VCaP (cell line): ENCODE measurements around the gene LCT.

Experiments
- H3K27ac ChIP-seq: fragments of 450-650 bp; 2 replicates; pipeline ENCODE4 v1.5.1; 2017
- TF ChIP-seq, protein P1 (sequence below): fragments of 450-650 bp; conservative IDR thresholded peaks from 2 replicates; pipeline ENCODE4 v1.5.1; 2017; ENCODE audit warnings: mild to moderate bottlenecking, moderate library complexity

Gene LCT

DNA sequence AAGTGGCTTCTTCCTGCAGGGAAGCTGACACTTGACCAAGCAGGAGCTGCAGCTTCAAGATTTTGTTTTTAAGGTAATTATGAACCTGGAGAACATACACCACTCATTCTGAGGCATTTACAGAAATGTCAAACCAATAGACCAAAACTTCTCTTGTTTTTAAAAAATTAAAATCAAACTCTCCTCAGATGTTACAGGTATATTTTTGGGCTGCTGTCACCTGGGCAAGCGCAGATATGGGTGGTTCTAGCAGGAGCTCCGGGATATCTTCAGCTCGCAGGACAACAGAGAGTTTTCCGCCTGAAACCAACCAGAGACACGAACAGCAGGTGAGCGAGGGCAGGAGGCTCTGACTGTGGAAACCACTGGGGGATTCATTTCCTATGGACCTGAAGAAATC, 4.1 kb downstream of the LCT start:
- TF ChIP-seq, protein P1, sequence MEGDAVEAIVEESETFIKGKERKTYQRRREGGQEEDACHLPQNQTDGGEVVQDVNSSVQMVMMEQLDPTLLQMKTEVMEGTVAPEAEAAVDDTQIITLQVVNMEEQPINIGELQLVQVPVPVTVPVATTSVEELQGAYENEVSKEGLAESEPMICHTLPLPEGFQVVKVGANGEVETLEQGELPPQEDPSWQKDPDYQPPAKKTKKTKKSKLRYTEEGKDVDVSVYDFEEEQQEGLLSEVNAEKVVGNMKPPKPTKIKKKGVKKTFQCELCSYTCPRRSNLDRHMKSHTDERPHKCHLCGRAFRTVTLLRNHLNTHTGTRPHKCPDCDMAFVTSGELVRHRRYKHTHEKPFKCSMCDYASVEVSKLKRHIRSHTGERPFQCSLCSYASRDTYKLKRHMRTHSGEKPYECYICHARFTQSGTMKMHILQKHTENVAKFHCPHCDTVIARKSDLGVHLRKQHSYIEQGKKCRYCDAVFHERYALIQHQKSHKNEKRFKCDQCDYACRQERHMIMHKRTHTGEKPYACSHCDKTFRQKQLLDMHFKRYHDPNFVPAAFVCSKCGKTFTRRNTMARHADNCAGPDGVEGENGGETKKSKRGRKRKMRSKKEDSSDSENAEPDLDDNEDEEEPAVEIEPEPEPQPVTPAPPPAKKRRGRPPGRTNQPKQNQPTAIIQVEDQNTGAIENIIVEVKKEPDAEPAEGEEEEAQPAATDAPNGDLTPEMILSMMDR: no peak
- H3K27ac ChIP-seq: no peak overlapping the region

DNA sequence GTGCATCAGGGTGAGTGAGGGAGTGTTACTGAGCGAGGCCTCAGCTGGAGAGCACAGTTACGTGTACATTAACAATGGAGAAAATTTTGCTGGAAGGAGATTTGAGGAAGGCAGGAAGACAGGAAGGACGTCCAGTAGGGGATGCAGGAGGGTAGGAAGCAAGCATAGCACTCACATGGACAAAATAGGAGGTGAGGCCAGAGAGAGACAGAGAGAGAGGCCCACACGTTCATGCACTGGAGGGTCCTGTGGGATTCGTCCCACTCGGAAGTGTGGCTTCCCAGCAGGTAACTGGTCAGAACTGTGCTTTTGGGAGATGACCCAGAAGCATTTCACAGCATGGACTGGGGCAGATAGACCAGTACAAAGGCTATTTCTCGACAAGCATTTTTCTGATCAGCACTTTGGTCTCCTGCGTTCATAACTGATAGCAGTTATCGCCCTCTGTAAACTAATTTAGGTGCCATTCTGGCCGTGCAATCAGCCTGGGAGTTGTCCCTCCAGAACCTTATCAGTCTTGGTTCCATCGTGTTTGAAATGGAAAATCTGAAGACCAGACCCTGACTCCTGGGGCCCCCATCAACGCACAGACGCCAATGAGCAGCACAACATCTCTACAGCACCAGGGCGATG, 5.7 kb downstream of the LCT start:
- H3K27ac ChIP-seq: no peak overlapping the region
- TF ChIP-seq, protein P1: no peak

DNA sequence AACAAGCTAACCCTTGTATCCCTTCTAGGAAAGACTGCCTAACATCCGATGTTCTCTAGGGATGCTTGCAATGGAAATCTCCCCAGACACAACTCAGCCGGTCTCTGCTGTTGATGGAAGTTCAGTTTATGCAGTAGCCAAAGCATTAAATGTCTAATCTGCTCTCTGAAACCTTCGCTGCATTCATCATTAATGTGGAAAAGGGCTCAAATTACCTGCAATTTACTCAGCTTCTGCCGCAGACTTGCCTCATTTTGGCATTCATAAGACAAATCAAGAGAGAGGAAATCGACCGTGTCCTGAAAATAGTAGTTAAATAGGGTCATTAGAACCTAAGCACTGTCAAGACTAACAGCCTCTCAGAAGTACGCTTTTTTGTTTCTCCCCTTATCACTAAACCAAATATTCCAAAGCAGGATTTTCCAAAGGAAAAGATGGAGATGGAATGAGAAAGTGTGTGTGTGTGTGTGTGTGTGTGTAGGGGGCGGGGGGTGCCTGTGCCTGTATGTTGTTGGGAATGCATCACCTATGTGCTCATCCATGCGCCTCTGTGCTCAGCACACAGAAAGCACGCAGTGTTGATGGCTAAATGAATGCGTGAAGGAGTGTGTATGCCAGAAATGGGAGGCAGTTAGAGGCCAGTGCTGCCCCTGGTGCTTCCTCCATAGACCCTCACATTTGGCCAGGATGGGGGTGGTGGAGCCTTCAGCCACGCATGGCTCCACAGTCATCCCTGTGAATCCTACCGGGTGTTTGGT, 7.4 kb downstream of the LCT start:
- TF ChIP-seq, protein P1: no peak
- no peak overlapping the region for H3K27ac ChIP-seq

GRCh38 chr2:135826544-135826943, 10.4 kb downstream of the LCT start:
- no peak overlapping the region for H3K27ac ChIP-seq
- TF ChIP-seq, protein P1: no peak

GRCh38 chr2:135825550-135826176, 11.3 kb downstream of the LCT start:
- no peak overlapping the region for H3K27ac ChIP-seq
- TF ChIP-seq, protein P1: no peak

GRCh38 chr2:135825131-135825530, 11.9 kb downstream of the LCT start:
- no peak overlapping the region for H3K27ac ChIP-seq
- TF ChIP-seq, protein P1: no peak

- TF ChIP-seq, protein P1: no peak
- H3K27ac ChIP-seq: no peak overlapping the region
Measured at GRCh38 chr2:135822855-135823254, 14.1 kb downstream of the LCT start.
